MM.1S (cell line): ENCODE data around the gene TAF11.

Experiments
- DNase-seq: peaks from one replicate; pipeline ENCODE4 v3.0.0-alpha.2; 2015
- H2AFZ ChIP-seq: fragments of 300-600 bp; sonication (generic); 2 replicates; pipeline ENCODE4 v1.6.0; 2016; ENCODE audit warnings: antibody characterized with exemption, low read length
- H3F3A ChIP-seq: fragments of 300-600 bp; sonication (generic); 2 replicates; pipeline ENCODE4 v1.6.1; 2016; ENCODE audit warnings: mild to moderate bottlenecking, antibody characterized with exemption, low read length, moderate library complexity, mixed read lengths; ENCODE audit not compliant: insufficient read depth
- H3K27ac ChIP-seq: fragments of 300-600 bp; sonication (generic); 2 replicates; pipeline ENCODE4 v1.5.1; 2016; ENCODE audit warnings: mild to moderate bottlenecking, low read length
- H3K27me3 ChIP-seq: fragments of 300-600 bp; sonication (generic); replicated peaks from 2 replicates; pipeline ENCODE4 v1.6.0; 2016; ENCODE audit warnings: low read length; ENCODE audit not compliant: insufficient read depth
- H3K36me3 ChIP-seq: fragments of 300-600 bp; sonication (generic); replicated peaks from 2 replicates; pipeline ENCODE4 v1.6.1; 2016; ENCODE audit warnings: mild to moderate bottlenecking, low read length, mixed read lengths; ENCODE audit not compliant: insufficient read depth
- H3K4me1 ChIP-seq: fragments of 300-600 bp; sonication (generic); 2 replicates; pipeline ENCODE4 v1.6.1; 2016; ENCODE audit warnings: low read length, mixed read lengths
- H3K4me2 ChIP-seq: fragments of 300-600 bp; sonication (generic); 2 replicates; pipeline ENCODE4 v1.6.0; 2016; ENCODE audit warnings: low read depth, low read length
- H3K4me3 ChIP-seq: fragments of 300-600 bp; sonication (generic); 2 replicates; pipeline ENCODE4 v1.5.1; 2016; ENCODE audit warnings: low read length, mixed read lengths
- H3K79me2 ChIP-seq: fragments of 300-600 bp; sonication (generic); 2 replicates; pipeline ENCODE4 v1.6.1; 2016; ENCODE audit warnings: mixed run types, low read length, mixed read lengths
- H3K9ac ChIP-seq: fragments of 300-600 bp; sonication (generic); 2 replicates; pipeline ENCODE4 v1.6.1; 2016; ENCODE audit warnings: low read length, mixed read lengths
- H3K9me2 ChIP-seq: fragments of 300-600 bp; sonication (generic); replicated peaks from 2 replicates; pipeline ENCODE4 v1.6.1; 2016; ENCODE audit warnings: mild to moderate bottlenecking, low read length, mixed read lengths; ENCODE audit not compliant: insufficient read depth
- H3K9me3 ChIP-seq: fragments of 300-600 bp; sonication (generic); replicated peaks from 2 replicates; pipeline ENCODE4 v1.6.1; 2016; ENCODE audit warnings: mild to moderate bottlenecking, low read length, mixed read lengths; ENCODE audit not compliant: insufficient read depth
- H4K20me1 ChIP-seq: fragments of 300-600 bp; sonication (generic); 2 replicates; pipeline ENCODE4 v1.6.1; 2016; ENCODE audit warnings: mild to moderate bottlenecking, low read length, moderate library complexity, mixed read lengths; ENCODE audit not compliant: insufficient read depth
- EZH2 ChIP-seq: fragments of 300-600 bp; sonication (generic); optimal IDR thresholded peaks from 2 replicates; pipeline ENCODE3; 2017; ENCODE audit warnings: low read depth, mild to moderate bottlenecking, antibody characterized with exemption, low read length, mixed read lengths
- EZH2phosphoT487 ChIP-seq: fragments of 300-600 bp; sonication (generic); IDR thresholded peaks from 2 replicates; pipeline ENCODE4 v1.6.1; 2018; ENCODE audit warnings: antibody characterized with exemption, low read length
- TF ChIP-seq, protein P1 (sequence below): fragments of 300-600 bp; sonication (generic); IDR thresholded peaks from 2 replicates; pipeline ENCODE4 v1.5.1; 2016; ENCODE audit warnings: antibody characterized with exemption, low read length, mixed read lengths

Gene TAF11

DNA sequence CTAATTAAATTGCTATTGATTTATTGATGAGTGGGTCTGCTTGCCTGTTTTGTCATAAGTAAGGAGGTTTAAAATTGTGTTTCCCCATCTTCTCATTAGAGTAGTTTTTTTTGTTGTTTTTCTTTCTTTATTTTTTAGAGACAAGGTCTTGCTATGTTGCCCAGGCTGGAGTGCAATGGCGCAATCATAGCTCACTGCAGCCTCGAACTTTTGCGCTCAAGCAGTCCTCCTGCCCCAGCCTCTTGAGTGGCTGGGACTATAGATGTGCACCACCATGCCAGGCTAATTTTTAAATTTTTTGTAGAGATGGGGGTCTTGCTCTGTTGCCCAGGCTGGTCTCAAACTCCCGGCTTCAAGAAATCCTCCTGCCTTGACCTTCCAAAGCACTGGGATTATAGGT is 32.3 kb upstream of the TAF11 start:
- no peaks in the 10 kb centered on the region for H3K9me3 ChIP-seq
- H3K4me1 ChIP-seq, result no peaks in the 10 kb centered on the region
- no peak for DNase-seq
- H3K9me2 ChIP-seq, result no peaks in the 10 kb centered on the region
- H2AFZ ChIP-seq, result no peak overlapping the region
- H3F3A ChIP-seq, result no peaks in the 10 kb centered on the region
- no peak overlapping the region for H3K4me2 ChIP-seq
- 0 out of 2 replicates have a peak, but pooled peaks cover 4% of the 10 kb centered on the region for H3K79me2 ChIP-seq
- no peak overlapping the region for H3K4me3 ChIP-seq
- no peaks in the 10 kb centered on the region for H3K36me3 ChIP-seq
- no peak overlapping the region for H3K27ac ChIP-seq
- TF ChIP-seq, protein P1, sequence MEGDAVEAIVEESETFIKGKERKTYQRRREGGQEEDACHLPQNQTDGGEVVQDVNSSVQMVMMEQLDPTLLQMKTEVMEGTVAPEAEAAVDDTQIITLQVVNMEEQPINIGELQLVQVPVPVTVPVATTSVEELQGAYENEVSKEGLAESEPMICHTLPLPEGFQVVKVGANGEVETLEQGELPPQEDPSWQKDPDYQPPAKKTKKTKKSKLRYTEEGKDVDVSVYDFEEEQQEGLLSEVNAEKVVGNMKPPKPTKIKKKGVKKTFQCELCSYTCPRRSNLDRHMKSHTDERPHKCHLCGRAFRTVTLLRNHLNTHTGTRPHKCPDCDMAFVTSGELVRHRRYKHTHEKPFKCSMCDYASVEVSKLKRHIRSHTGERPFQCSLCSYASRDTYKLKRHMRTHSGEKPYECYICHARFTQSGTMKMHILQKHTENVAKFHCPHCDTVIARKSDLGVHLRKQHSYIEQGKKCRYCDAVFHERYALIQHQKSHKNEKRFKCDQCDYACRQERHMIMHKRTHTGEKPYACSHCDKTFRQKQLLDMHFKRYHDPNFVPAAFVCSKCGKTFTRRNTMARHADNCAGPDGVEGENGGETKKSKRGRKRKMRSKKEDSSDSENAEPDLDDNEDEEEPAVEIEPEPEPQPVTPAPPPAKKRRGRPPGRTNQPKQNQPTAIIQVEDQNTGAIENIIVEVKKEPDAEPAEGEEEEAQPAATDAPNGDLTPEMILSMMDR, result no peak
- TF ChIP-seq EZH2 (no peak), EZH2phosphoT487 (no peak)
- no peaks in the 10 kb centered on the region for H3K27me3 ChIP-seq
- H3K9ac ChIP-seq, result no peak overlapping the region
- H4K20me1 ChIP-seq, result no peaks in the 10 kb centered on the region

DNA sequence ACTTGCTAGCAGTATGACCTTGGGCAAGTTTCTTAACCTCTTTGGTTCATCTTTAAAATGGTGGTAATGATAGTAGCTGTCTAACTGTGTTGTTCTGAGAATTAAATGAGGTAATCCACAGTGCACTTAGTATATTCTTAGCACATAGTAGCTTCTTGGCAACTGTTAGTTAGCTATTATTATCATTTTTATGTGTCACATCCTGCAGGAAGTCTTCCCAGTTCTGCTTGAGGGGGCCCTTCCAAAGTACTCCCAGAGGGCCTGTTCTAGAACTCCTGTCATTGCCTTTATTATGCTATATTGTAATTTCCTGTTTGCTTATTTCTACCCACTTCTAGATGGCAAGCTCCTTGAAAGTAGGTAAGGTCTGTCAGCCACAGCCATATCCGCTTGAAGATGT is 31.8 kb upstream of the TAF11 start:
- H3K4me2 ChIP-seq, result no peak overlapping the region
- no peaks in the 10 kb centered on the region for H3K27me3 ChIP-seq
- H3K27ac ChIP-seq, result no peak overlapping the region
- H3K4me1 ChIP-seq, result no peaks in the 10 kb centered on the region
- no peaks in the 10 kb centered on the region for H3K36me3 ChIP-seq
- H3K9me2 ChIP-seq, result no peaks in the 10 kb centered on the region
- no peaks in the 10 kb centered on the region for H3F3A ChIP-seq
- no peak overlapping the region for H3K9ac ChIP-seq
- no peak overlapping the region for H3K4me3 ChIP-seq
- 0 out of 2 replicates have a peak, but pooled peaks cover 2% of the 10 kb centered on the region for H4K20me1 ChIP-seq
- TF ChIP-seq EZH2phosphoT487, result no peak
- TF ChIP-seq, protein P1, result no peak
- TF ChIP-seq EZH2, result no peak
- no peak overlapping the region for H2AFZ ChIP-seq
- DNase-seq, result no peak
- peaks cover 5% of the 10 kb centered on the region; the same call in 1 of the 2 replicates for H3K79me2 ChIP-seq
- no peaks in the 10 kb centered on the region for H3K9me3 ChIP-seq

DNA sequence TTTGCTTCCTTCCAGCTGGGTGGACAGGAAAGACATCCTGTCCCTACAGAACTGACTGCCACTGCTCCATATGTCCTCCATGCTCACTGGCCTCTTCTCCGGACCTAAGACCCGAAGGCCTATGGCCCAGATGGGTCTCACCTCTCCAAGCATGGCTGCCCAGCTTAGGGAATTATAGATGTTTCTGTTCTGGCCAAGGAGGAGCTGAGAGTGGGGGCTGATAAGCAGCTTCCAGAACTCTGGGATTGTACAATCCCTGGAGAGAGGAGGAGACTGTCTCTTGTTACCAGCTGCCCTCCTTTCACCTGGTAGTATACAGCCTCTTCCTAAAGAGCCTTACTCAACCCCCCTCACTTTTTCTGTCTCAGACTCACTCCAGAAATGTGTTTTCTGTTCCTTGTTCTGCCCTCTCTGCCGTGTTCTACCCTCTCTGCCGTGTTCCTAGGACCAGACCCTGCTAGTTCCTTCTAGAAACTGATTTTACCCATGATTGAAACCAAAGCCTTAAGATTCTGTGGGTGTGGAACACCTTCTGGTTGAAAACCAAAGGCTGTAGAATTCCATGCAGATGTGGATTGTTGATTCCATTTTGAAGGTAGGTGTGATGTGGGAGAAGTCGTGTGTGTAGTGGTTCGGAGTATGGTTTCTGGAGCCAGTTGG is 29.9 kb upstream of the TAF11 start:
- H3K4me2 ChIP-seq, result no peak overlapping the region
- peaks cover 9% of the 10 kb centered on the region for H3K79me2 ChIP-seq
- TF ChIP-seq EZH2phosphoT487, result no peak
- TF ChIP-seq, protein P1, result no peak
- no peak for TF ChIP-seq EZH2
- no peaks in the 10 kb centered on the region for H3K27me3 ChIP-seq
- no peak overlapping the region for H3K4me3 ChIP-seq
- no peak for DNase-seq
- peaks cover 8% of the 10 kb centered on the region for H3K4me1 ChIP-seq
- peaks cover 8% of the 10 kb centered on the region; the same call in 1 of the 2 replicates for H4K20me1 ChIP-seq
- H3K9ac ChIP-seq, result no peak overlapping the region
- H3K9me3 ChIP-seq, result no peaks in the 10 kb centered on the region
- H3F3A ChIP-seq, result peaks cover 5% of the 10 kb centered on the region; the same call in 1 of the 2 replicates
- no peak overlapping the region for H3K27ac ChIP-seq
- H2AFZ ChIP-seq, result no peak overlapping the region
- no peaks in the 10 kb centered on the region for H3K36me3 ChIP-seq
- no peaks in the 10 kb centered on the region for H3K9me2 ChIP-seq
